Measurements from ENCODE around the gene C10orf67.
"Not testable (repeated sequence)": the region's sequence is repeated elsewhere in the genome, so short reads cannot be mapped to it uniquely, and the experiment has no call there.

The C10orf67 gene

GRCh38 chr10:23263441-23264164 is 81.0 kb downstream of the C10orf67 start:
- DNase-seq, result no peak

- DNase-seq, result no peak
These were observed 81.7 kb downstream of the C10orf67 start for GRCh38 chr10:23262928-23263327.

DNA sequence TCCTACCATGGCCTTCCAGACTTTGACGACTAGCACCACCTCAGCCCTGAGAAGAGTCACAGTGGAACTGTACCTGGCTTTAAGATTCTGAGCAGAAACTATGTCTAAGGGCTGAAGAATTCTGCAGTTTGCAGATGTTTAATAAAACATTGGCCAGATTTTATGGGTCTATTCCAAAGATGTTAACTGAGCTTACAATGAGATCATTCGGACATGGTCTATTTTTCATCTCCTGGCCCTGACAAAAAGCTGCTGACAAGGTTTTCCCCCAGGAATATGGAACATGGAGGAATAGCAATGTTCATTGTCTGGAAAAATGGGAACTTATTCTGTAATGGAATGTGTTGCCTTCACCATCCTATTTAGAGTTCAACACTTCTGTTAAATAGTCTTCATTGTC is 86.1 kb downstream of the C10orf67 start:
- no peak for DNase-seq

GRCh38 chr10:23253780-23254179 is 90.8 kb downstream of the C10orf67 start:
- no peak for DNase-seq

GRCh38 chr10:23252859-23253258 is 91.7 kb downstream of the C10orf67 start:
- not testable (repeated sequence) for DNase-seq

DNA sequence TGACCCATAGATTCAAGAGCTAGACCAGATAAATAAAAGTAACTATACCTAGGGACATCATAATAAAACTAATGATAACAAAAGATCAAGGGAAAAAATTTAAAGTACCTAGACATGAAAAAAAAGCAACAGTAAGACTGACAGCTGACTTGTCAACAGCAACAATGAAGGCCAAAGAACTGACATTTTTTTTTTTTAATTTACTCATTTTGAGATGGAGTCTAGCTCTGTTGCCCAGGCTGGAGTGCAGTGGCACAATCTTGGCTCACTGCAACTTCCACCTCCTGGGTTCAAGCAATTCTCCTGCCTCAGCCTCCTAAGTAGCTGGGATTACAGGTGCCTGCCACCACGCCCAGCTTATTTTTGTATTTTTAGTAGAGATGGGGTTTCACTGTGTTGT is 102.8 kb downstream of the C10orf67 start:
- DNase-seq, result not testable (repeated sequence)

DNA sequence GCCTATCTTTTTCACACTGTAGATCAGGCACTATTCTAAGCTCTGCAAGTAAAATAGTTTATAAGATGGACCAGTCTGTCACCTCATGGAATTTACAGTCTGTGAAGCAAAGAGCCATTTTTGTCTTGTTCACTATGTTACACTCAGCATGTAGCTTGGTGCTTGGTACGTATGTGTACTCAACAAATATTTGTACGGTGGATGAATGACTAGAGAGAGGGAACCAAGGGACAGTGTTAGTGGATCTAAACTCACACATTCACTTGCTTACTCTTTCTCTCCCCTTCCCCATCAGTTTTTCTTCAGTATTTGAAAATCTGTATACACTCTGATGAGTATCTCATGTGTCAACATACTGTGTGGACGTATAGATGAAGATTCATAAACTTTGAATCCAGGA is 106.6 kb downstream of the C10orf67 start:
- no peak for DNase-seq

- no peak for DNase-seq
These were observed 114.0 kb downstream of the C10orf67 start for GRCh38 chr10:23230582-23230981.

DNA sequence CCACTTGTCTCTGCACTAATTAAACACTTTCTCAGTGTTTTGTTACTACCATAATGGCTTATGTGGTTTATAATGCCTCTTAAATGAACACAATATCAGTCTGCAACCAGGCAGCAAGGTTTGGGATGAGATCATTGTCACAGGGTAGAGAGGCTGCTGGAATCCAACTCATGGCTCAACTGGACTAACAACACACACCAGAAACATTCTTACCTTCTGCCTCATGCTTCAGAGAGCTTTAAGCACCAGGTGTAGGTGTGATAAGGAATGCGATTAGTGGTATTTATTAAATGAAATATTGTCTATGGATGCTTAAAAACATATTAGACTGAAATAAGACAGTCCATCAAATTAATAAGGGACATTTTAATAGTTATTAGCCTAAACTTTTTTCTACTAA is 127.1 kb downstream of the C10orf67 start:
- DNase-seq, result no peak

- no peak for DNase-seq
These were observed 138.5 kb downstream of the C10orf67 start for GRCh38 chr10:23205972-23206642.

DNA sequence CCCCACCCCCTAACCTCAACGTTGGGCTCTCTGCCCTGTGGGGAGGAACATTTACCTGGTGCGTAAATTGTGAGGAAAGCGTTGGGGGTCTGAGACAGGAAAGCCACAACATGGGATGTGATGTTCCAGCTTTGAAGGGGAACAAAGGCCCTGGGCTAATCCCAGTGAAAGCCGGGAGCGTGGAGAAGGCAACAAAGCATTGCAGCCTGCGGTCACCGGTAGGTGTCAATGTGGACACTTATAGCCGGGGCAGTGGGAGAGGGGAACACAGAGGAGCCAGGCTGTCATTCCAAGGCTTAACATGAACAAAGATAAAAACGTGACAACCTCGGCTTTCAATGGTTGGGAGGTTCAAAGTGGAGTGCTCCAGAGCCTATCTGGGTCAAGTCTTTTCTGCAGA is 139.8 kb downstream of the C10orf67 start:
- no peak for DNase-seq

DNA sequence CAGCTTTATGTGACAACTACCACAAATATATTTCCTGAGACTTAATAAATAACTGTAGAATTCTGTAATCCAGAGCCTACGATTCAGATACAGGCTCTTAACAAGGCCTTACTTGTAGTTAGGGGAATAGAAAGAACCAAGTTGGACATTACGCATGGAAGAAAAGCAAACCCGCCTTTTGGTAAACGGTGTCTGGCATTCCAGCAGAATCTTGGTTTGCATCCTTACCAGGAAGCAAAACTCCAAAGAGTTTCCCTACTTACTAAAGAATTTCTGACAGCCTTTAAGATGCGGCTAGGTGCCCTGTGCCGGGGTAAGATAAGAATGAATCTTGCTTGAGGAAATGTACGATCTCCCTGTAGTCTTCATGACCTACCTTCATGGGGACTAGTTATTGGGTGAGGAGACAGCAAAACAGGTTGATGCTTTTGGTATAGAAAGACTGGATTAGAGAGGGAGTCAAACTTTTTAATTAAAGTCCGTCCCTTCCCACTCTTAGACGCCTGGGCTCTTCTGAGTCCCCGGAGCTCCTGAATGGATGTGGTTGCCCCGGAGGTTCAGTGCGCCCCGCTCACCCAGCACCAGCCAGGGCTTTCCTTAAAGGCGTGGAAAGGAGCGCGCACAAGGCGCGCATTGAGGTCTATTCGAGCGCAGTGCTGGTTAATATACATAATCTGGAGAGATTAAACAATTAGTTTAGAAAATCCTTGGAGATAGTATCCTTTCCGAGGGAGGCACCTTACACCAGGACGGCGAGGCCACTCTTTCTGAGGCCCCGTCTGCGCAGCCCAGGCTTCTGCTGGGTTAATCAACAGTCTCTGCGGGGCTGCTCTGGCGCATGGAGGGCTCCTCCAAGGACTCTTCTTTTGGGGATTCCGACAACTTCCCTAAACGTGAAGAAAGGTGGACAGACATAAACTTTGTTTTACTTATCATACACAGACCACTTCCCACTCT is 140.9 kb downstream of the C10orf67 start:
- DNase-seq, result no peak

GRCh38 chr10:23202779-23203178 is 141.8 kb downstream of the C10orf67 start:
- DNase-seq, result no peak

- DNase-seq, result no peak
These were observed 142.8 kb downstream of the C10orf67 start for GRCh38 chr10:23201837-23202236.

DNA sequence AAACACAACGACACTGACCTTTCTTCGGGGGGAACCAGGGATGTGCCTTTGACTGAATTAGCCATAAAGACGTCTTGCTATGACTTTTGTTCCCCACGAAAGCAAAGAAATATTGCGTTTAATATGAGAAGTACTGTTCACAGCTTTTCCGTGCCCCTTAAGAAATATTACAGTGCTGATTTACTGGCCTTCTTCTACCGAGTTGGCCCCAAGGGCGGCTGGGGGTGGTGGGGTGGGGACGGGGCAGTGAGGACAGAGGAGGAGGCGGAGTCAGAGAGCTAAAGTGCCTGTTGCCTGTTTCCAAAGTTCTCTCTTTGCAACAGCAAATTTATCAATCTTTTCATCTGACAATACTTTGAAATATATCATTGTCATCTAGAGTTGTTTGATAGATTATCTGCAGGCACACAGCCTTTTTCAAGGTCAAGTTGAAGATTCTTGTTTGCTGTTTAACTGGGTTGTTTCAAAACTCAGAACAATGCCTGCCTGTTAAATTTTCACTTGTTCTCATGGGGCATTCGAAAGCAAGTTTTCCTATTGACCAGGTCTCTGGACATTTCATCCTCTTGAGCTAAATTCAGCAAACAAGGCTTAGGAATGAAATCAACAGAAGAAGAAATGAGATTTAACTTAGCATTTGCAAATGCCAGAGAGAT is 143.5 kb downstream of the C10orf67 start:
- DNase-seq, result no peak

DNA sequence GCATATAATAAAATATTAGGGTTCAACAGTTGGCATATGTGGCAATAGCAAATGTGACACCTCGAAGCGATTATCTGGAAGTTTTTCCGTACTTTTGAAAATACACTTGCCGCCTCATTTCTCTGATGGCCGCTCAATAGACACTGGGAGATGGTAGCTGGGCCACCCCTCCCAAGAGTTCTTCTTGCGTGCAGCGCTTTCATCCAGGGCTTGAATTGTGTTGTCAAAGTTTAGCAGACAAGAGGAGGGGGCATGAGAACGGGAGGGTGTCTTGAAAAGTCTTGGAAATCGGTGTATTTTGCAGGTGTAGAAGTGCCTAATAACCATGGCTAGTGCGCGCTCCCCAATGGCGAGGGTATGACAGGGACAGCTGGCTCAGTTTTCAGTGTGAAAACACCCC is 144.0 kb downstream of the C10orf67 start:
- DNase-seq, result no peak

DNA sequence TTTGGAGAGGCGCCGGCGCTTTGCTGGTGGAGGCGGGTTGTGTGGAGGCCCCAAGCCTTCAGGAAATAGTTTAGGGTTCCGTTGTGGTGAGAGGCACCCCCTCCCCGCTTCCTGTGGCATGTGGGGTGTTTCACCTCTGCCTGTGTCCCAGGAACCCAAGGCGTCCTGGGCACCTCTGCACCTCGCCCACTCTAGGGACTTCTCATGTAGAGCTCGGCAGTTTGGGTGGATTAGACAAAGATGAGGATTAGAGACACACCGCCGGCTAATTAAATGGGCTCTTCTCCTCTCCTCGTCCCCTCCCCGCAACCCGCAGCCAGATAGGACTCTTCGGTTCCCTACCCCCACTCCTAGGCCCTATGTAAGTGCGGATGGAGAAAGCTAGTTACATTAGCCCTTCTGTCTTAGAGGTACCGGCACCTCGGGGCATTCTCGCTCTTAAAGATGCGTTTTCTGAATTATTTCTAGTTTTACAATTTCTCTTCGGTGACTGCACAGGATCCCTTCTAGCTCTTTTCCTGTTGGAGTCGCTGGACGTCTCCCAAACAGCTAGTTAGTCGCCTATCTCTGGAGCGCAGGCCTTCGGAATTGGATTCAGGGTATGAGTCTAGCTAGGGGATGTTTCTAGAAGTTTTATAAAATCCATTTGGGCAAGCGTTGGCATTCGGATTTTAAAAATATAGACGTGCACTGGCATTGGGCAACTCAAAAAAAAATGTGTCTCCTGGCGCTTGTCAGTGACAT is 144.7 kb downstream of the C10orf67 start:
- no peak for DNase-seq

GRCh38 chr10:23198940-23199767 is 145.4 kb downstream of the C10orf67 start:
- no peak for DNase-seq

DNA sequence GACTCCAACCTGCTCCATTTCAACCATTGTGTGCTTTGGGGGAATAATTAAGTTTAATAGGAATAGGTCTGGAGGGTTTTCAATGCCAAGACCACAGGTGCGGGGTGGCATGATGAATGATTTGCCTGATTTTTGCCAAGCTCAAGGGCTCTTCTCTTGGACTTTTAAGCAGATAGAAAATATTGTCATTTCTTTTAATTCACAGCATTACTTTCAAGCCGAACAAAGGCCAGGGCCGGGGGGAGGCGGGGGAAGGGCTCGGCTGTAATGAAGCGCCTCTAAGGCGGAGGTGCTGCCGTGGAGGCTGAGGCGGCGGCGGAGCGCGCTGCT is 146.0 kb downstream of the C10orf67 start:
- no peak for DNase-seq

- DNase-seq, result no peak
These were observed 147.2 kb downstream of the C10orf67 start for GRCh38 chr10:23197416-23197861.

DNA sequence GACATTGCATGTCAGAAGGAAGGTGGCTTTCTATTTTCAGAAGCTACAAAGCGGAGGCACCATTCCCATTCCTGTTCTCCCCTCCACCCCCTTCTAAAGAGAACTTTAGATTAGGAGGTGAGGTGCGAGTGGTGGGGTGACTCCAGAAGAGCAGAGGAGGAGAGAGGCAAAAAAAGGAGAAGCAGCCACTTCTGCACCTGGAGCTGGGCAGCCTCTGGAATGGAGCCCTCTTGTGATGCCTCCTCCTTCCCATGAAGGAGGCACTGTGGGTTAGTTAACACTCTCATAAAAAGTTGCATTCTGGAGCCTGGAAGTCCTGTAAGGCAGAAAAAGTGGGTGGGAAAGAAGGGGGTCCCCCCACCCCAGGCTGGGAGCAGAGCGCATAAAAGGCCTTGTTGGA is 147.7 kb downstream of the C10orf67 start:
- DNase-seq, result no peak

Data from effector CD8-positive, alpha-beta T cell (primary cell).